WTC11 (cell line): ENCODE measurements around the gene EML6. TPM values are rescaled to one million over a fixed set of nuclear protein-coding genes. Genes with fewer than 3 reads are reported as not detected.

Source experiments
- ATAC-seq: fragments of 200-7000 bp; cut with Tn5 transposase; 2 replicates; pipeline ENCODE4 v1.10.0; 2021; ENCODE audit warnings: mild to moderate bottlenecking, moderate library complexity
- CTCF ChIA-PET: fragments of 300-600 bp; sonication (Branson Sonifier 250); formaldehyde crosslinking; loops from one replicate; lab custom pipeline; 2021; ENCODE audit warnings: antibody characterized with exemption; lab: Charles Lee
- POLR2A ChIA-PET: fragments of 350-600 bp; sonication (Branson Sonifier 250); formaldehyde crosslinking; loops from one replicate; lab custom pipeline; 2021; ENCODE audit warnings: antibody characterized with exemption; lab: Charles Lee
- DNase-seq: peaks from one replicate; pipeline ENCODE4 v3.0.0; 2021; ENCODE audit warnings: low spot score
- H3K27ac Mint-ChIP-seq: 2 replicates; pipeline ENCODE4 v1.8.0; 2021; ENCODE audit warnings: mixed read lengths
- H3K27me3 Mint-ChIP-seq: 2 replicates; pipeline ENCODE4 v1.8.0; 2021; ENCODE audit warnings: low read depth, mild to moderate bottlenecking, moderate library complexity, mixed read lengths
- H3K36me3 Mint-ChIP-seq: 2 replicates; pipeline ENCODE4 v1.8.0; 2021; ENCODE audit warnings: mixed read lengths
- H3K4me1 Mint-ChIP-seq: 2 replicates; pipeline ENCODE4 v1.8.0; 2022; ENCODE audit warnings: mixed read lengths
- H3K4me3 Mint-ChIP-seq: 2 replicates; pipeline ENCODE4 v1.8.0; 2021; ENCODE audit warnings: mild to moderate bottlenecking, moderate library complexity, mixed read lengths
- H3K9me3 Mint-ChIP-seq: 2 replicates; pipeline ENCODE4 v1.8.0; 2021; ENCODE audit warnings: mixed read lengths
- ATF3 ChIP-seq: sonication (generic); formaldehyde crosslinking; conservative IDR thresholded peaks from 2 replicates; pipeline ENCODE4 v1.8.1; 2022; ENCODE audit warnings: mild to moderate bottlenecking, missing genetic modification reagents
- ERG ChIP-seq: fragments of 250-450 bp; sonication (Bioruptor Pico); IDR thresholded peaks from 2 replicates; pipeline ENCODE4 v1.8.0; 2021; ENCODE audit warnings: mild to moderate bottlenecking
- FOXK1 ChIP-seq: sonication (generic); formaldehyde crosslinking; IDR thresholded peaks from 2 replicates; pipeline ENCODE4 v1.8.0; 2022; ENCODE audit warnings: mild to moderate bottlenecking, moderate library complexity, missing genetic modification reagents
- FOXP4 ChIP-seq: sonication (generic); formaldehyde crosslinking; IDR thresholded peaks from 2 replicates; pipeline ENCODE4 v1.8.0; 2022; ENCODE audit warnings: mild to moderate bottlenecking, missing genetic modification reagents
- JAZF1 ChIP-seq: fragments of 250-450 bp; sonication (Bioruptor Pico); IDR thresholded peaks from 2 replicates; pipeline ENCODE4 v1.9.0; 2021; ENCODE audit warnings: moderate library complexity, mild to moderate bottlenecking, inconsistent platforms
- MLX ChIP-seq: sonication (generic); formaldehyde crosslinking; IDR thresholded peaks from 2 replicates; pipeline ENCODE4 v1.8.1; 2023; ENCODE audit warnings: mild to moderate bottlenecking, missing genetic modification reagents, moderate library complexity
- NR2C2 ChIP-seq: sonication (generic); formaldehyde crosslinking; IDR thresholded peaks from 2 replicates; pipeline ENCODE4 v1.8.0; 2022; ENCODE audit warnings: mild to moderate bottlenecking, missing genetic modification reagents
- PRDM15 ChIP-seq: sonication (generic); formaldehyde crosslinking; IDR thresholded peaks from 2 replicates; pipeline ENCODE4 v1.8.0; 2022; ENCODE audit warnings: missing genetic modification reagents
- SOX15 ChIP-seq: fragments of 250-450 bp; sonication (Bioruptor Pico); IDR thresholded peaks from 2 replicates; pipeline ENCODE4 v1.9.0; 2021; ENCODE audit warnings: mild to moderate bottlenecking
- TEAD1 ChIP-seq: sonication (generic); formaldehyde crosslinking; IDR thresholded peaks from 2 replicates; pipeline ENCODE4 v1.8.0; 2022; ENCODE audit warnings: mild to moderate bottlenecking, missing genetic modification reagents
- TEAD4 ChIP-seq: sonication (generic); formaldehyde crosslinking; IDR thresholded peaks from 2 replicates; pipeline ENCODE4 v1.8.0; 2022; ENCODE audit warnings: mild to moderate bottlenecking, missing genetic modification reagents
- USF2 ChIP-seq: sonication (generic); formaldehyde crosslinking; IDR thresholded peaks from 2 replicates; pipeline ENCODE4 v1.8.1; 2023; ENCODE audit warnings: mild to moderate bottlenecking, missing genetic modification reagents, moderate library complexity
- ZBTB43 ChIP-seq: sonication (generic); formaldehyde crosslinking; IDR thresholded peaks from 2 replicates; pipeline ENCODE4 v1.8.1; 2023; ENCODE audit warnings: mild to moderate bottlenecking, missing genetic modification reagents
- ZMAT4 ChIP-seq: fragments of 250-450 bp; sonication (Bioruptor Pico); IDR thresholded peaks from 2 replicates; pipeline ENCODE4 v1.9.0; 2021; ENCODE audit warnings: mild to moderate bottlenecking
- ZNF281 ChIP-seq: sonication (generic); formaldehyde crosslinking; IDR thresholded peaks from 2 replicates; pipeline ENCODE4 v1.8.0; 2023; ENCODE audit warnings: mild to moderate bottlenecking, missing genetic modification reagents
- ZNF317 ChIP-seq: sonication (generic); formaldehyde crosslinking; IDR thresholded peaks from 2 replicates; pipeline ENCODE4 v1.8.1; 2023; ENCODE audit warnings: low read depth, mild to moderate bottlenecking, moderate library complexity, missing genetic modification reagents, borderline replicate concordance
- ZNF396 ChIP-seq: fragments of 250-450 bp; sonication (Bioruptor Pico); IDR thresholded peaks from 2 replicates; pipeline ENCODE4 v1.8.0; 2021; ENCODE audit warnings: mild to moderate bottlenecking, moderate library complexity, borderline replicate concordance
- ZNF423 ChIP-seq: fragments of 250-450 bp; sonication (Bioruptor Pico); IDR thresholded peaks from 2 replicates; pipeline ENCODE4 v2.1.2; 2022; ENCODE audit warnings: mild to moderate bottlenecking, moderate library complexity
- total RNA-seq: library from RNA; stranded (reverse); gene quantifications from 3 replicates; pipeline ENCODE4 v1.2.3, GENCODE V29; 2021

EML6 gene
- total RNA-seq, 1 experiment from 2014 or later = 2.1 TPM

GRCh38 chr2:54773233-54773632 lies 49.8 kb downstream of the EML6 start (continued):
- TF ChIP-seq ZNF423 (CRISPR knock-in tag) (no peak), ZBTB43 (CRISPR knock-in tag) (no peak), ZMAT4 (CRISPR knock-in tag) (no peak), ERG (CRISPR knock-in tag) (no peak)

GRCh38 chr2:54773838-54774237 lies 50.4 kb downstream of the EML6 start:
- POLR2A ChIA-PET = no interaction called here
- H3K9me3 Mint-ChIP-seq = peaks cover 26% of the 10 kb centered on the region
- CTCF ChIA-PET = interaction anchor here (0.6 to 1.7 kb wide), 3 partner anchors 65 to 199 kb away, joined by 3 to 9 read pairs (median 7); no protein-coding TSS in a partner anchor
- no peak overlapping the region for H3K27ac Mint-ChIP-seq
- H3K27me3 Mint-ChIP-seq = no peaks in the 10 kb centered on the region
- peak; percentile 86 for ATAC-seq
- no peak overlapping the region for H3K4me3 Mint-ChIP-seq
- DNase-seq = peak; percentile 50
- H3K36me3 Mint-ChIP-seq = peaks cover 3% of the 10 kb centered on the region
- no peaks in the 10 kb centered on the region for H3K4me1 Mint-ChIP-seq
- no peak for TF ChIP-seq NR2C2
- no peak for TF ChIP-seq MLX (CRISPR knock-in tag)
- TF ChIP-seq TEAD4 (CRISPR knock-in tag) = peak; percentile 93
- TF ChIP-seq FOXP4 (CRISPR knock-in tag) = no peak
- TF ChIP-seq SOX15 (CRISPR knock-in tag) = no peak
- TF ChIP-seq ZNF281 (CRISPR knock-in tag) = no peak
- no peak for TF ChIP-seq JAZF1
- TF ChIP-seq FOXK1 (CRISPR knock-in tag) = no peak
- TF ChIP-seq ZNF396 (CRISPR knock-in tag) = no peak
- TF ChIP-seq ATF3 (CRISPR knock-in tag) = no peak
- no peak for TF ChIP-seq ZBTB43 (CRISPR knock-in tag)
- TF ChIP-seq USF2 (CRISPR knock-in tag) = peak; percentile 45; the same call in 1 of the 2 replicates
- TF ChIP-seq ZNF317 = peak; percentile 93
- TF ChIP-seq PRDM15 = no peak
- peak; percentile 98; the same call in 1 of the 2 replicates for TF ChIP-seq TEAD1 (CRISPR knock-in tag)
- TF ChIP-seq ZMAT4 (CRISPR knock-in tag) = no peak
